Measurements from ENCODE around the gene GLRX3.

GLRX3 gene

GRCh38 chr10:130215931-130216231 lies 79.7 kb downstream of the GLRX3 start:
- no peak overlapping the region for H3K9ac ChIP-seq (ENCODE audit: low read length)
- no peak overlapping the region for H3K4me2 ChIP-seq (ENCODE audit: low read depth, low read length, poor library complexity, severe bottlenecking)
- no peak overlapping the region for H2AFZ ChIP-seq (ENCODE audit: low read depth, low read length, severe bottlenecking)

GRCh38 chr10:130218181-130218641 lies 82.0 kb downstream of the GLRX3 start:
- Histone ChIP-seq H3K9me2 (replicated peaks; ENCODE audit: insufficient read depth, low read length) (no peaks in the 10 kb centered on the region), H4K20me1 (ENCODE audit: low read depth, low read length) (no peaks in the 10 kb centered on the region), H2AFZ (ENCODE audit: low read depth, low read length, severe bottlenecking) (no peak overlapping the region), H3K4me2 (ENCODE audit: low read depth, low read length, poor library complexity, severe bottlenecking) (no peak overlapping the region), H3K27ac (ENCODE audit: low read depth, low read length) (no peak overlapping the region), H3K4me3 (ENCODE audit: insufficient read depth, low read length, poor library complexity, severe bottlenecking) (no peak overlapping the region), H3K9ac (ENCODE audit: low read length) (no peak overlapping the region), H3K9me3 (ENCODE audit: insufficient read depth, low read length) (no peaks in the 10 kb centered on the region), H3K79me2 (ENCODE audit: insufficient read depth, low read length) (no peaks in the 10 kb centered on the region), H3K36me3 (ENCODE audit: low read length) (no peaks in the 10 kb centered on the region), H3K27me3 (ENCODE audit: low read length) (no peaks in the 10 kb centered on the region), H3F3A (ENCODE audit: insufficient read depth) (no peaks in the 10 kb centered on the region)
- no peak for TF ChIP-seq EZH2phosphoT487 (conservative IDR thresholded peaks at IDR 0.05; ENCODE audit: low read length)
- TF ChIP-seq CTCF (IDR thresholded peaks at IDR 0.05; ENCODE audit: insufficient read depth, low read length, poor library complexity, severe bottlenecking), result no peak

More at GRCh38 chr10:130215931-130216231, 79.7 kb downstream of the GLRX3 start:
- no peak overlapping the region for H3K4me3 ChIP-seq (ENCODE audit: insufficient read depth, low read length, poor library complexity, severe bottlenecking)
- H3K27ac ChIP-seq (ENCODE audit: low read depth, low read length), result no peak overlapping the region
- no peaks in the 10 kb centered on the region for H3K9me2 ChIP-seq (replicated peaks; ENCODE audit: insufficient read depth, low read length)
- H3F3A ChIP-seq (ENCODE audit: insufficient read depth), result no peaks in the 10 kb centered on the region
- no peaks in the 10 kb centered on the region for H3K9me3 ChIP-seq (ENCODE audit: insufficient read depth, low read length)
- no peaks in the 10 kb centered on the region for H4K20me1 ChIP-seq (ENCODE audit: low read depth, low read length)
- H3K27me3 ChIP-seq (ENCODE audit: low read length), result no peaks in the 10 kb centered on the region
- no peaks in the 10 kb centered on the region for H3K36me3 ChIP-seq (ENCODE audit: low read length)
- TF ChIP-seq CTCF (IDR thresholded peaks at IDR 0.05; ENCODE audit: insufficient read depth, low read length, poor library complexity, severe bottlenecking), result no peak
- TF ChIP-seq EZH2phosphoT487 (conservative IDR thresholded peaks at IDR 0.05; ENCODE audit: low read length), result no peak
- no peaks in the 10 kb centered on the region for H3K79me2 ChIP-seq (ENCODE audit: insufficient read depth, low read length)

DNA sequence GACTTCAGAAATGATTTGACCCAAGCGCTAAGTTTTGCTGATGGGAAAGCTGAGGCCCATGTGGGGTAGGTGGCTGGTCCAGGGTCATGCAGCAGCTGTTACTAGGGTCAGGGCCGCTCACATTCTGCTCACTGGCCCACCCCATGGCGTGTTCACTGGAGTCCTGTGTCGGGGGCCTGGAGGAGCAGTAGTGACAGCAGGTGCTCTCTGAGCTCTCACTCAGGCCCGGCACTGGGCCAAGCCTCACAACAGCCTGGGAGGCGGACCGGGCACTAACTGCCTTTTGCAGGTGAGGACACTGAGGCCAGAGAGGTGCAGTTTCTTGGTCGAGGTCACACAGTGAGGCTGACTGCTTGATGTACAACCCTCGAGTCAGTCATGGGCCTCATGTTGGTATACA lies 82.7 kb downstream of the GLRX3 start:
- H3K9me2 ChIP-seq (replicated peaks; ENCODE audit: insufficient read depth, low read length), result no peaks in the 10 kb centered on the region
- H3F3A ChIP-seq (ENCODE audit: insufficient read depth), result no peaks in the 10 kb centered on the region
- H3K4me2 ChIP-seq (ENCODE audit: low read depth, low read length, poor library complexity, severe bottlenecking), result no peak overlapping the region
- H3K79me2 ChIP-seq (ENCODE audit: insufficient read depth, low read length), result no peaks in the 10 kb centered on the region
- H4K20me1 ChIP-seq (ENCODE audit: low read depth, low read length), result no peaks in the 10 kb centered on the region
- no peaks in the 10 kb centered on the region for H3K27me3 ChIP-seq (ENCODE audit: low read length)
- no peak overlapping the region for H2AFZ ChIP-seq (ENCODE audit: low read depth, low read length, severe bottlenecking)
- no peak overlapping the region for H3K4me3 ChIP-seq (ENCODE audit: insufficient read depth, low read length, poor library complexity, severe bottlenecking)
- no peak overlapping the region for H3K9ac ChIP-seq (ENCODE audit: low read length)
- no peak overlapping the region for H3K27ac ChIP-seq (ENCODE audit: low read depth, low read length)
- no peaks in the 10 kb centered on the region for H3K9me3 ChIP-seq (ENCODE audit: insufficient read depth, low read length)
- TF ChIP-seq EZH2phosphoT487 (conservative IDR thresholded peaks at IDR 0.05; ENCODE audit: low read length), result no peak
- TF ChIP-seq CTCF (IDR thresholded peaks at IDR 0.05; ENCODE audit: insufficient read depth, low read length, poor library complexity, severe bottlenecking), result no peak
- no peaks in the 10 kb centered on the region for H3K36me3 ChIP-seq (ENCODE audit: low read length)
